Stimulated activated CD4-positive, alpha-beta T cell treated with anti-CD3 and anti-CD28 coated beads, Interleukin-15, amount 100 ng/mL, for 24 hours (primary cell): ENCODE data around the gene CHCT1.
A peak's percentile ranks its signal among the peaks of the same experiment; 100 is the strongest.
"Not testable (repeated sequence)": the region's sequence is repeated elsewhere in the genome, so short reads cannot be mapped to it uniquely, and the experiment has no call there.

Experiments used
- DNase-seq: peaks from one replicate; pipeline ENCODE4 v3.0.0-alpha.2; 2020

The CHCT1 gene

GRCh38 chr17:60422162-60422665, at the start of gene CHCT1:
Gene CHCT1 (plus strand): TSS chr17:60422489. CDS start chr17:60422593, 104 bp downstream.
- no peak for DNase-seq

- DNase-seq, result no peak
Observed at GRCh38 chr17:60372790-60373483, 49.4 kb upstream of the CHCT1 start.

- DNase-seq, result not testable (repeated sequence)
Observed at GRCh38 chr17:60378187-60378586, 44.1 kb upstream of the CHCT1 start.

- DNase-seq, result not testable (repeated sequence)
Observed at GRCh38 chr17:60379461-60379860, 42.8 kb upstream of the CHCT1 start.

GRCh38 chr17:60381958-60382357, 40.3 kb upstream of the CHCT1 start:
- DNase-seq, result no peak

- DNase-seq, result no peak
Observed at GRCh38 chr17:60383379-60383778, 38.9 kb upstream of the CHCT1 start.

- DNase-seq, result not testable (repeated sequence)
Observed at GRCh38 chr17:60384921-60385320, 37.4 kb upstream of the CHCT1 start.

GRCh38 chr17:60386147-60387058, 35.9 kb upstream of the CHCT1 start:
- DNase-seq, result no peak

- no peak for DNase-seq
Observed at GRCh38 chr17:60387666-60388065, 34.6 kb upstream of the CHCT1 start.

- DNase-seq, result no peak
Observed at GRCh38 chr17:60388742-60389141, 33.5 kb upstream of the CHCT1 start.

- no peak for DNase-seq
Observed at GRCh38 chr17:60390186-60390585, 32.1 kb upstream of the CHCT1 start.

GRCh38 chr17:60390925-60391470, 31.3 kb upstream of the CHCT1 start:
- peak; percentile 28 for DNase-seq

- no peak for DNase-seq
Observed at GRCh38 chr17:60391471-60392041, 30.7 kb upstream of the CHCT1 start.

GRCh38 chr17:60392042-60392844, 30.0 kb upstream of the CHCT1 start, which contains the start of gene USP32:
Gene USP32 (minus strand): TSS chr17:60392133. CDS start chr17:60391939, 194 bp downstream.
- peak; percentile 99 for DNase-seq

- DNase-seq, result peak; percentile 62
Observed at GRCh38 chr17:60392845-60393702, 29.2 kb upstream of the CHCT1 start.

- no peak for DNase-seq
Observed at GRCh38 chr17:60393840-60394723, 28.2 kb upstream of the CHCT1 start.

GRCh38 chr17:60395508-60396065, 26.7 kb upstream of the CHCT1 start:
- no peak for DNase-seq

- no peak for DNase-seq
Observed at GRCh38 chr17:60396412-60396811, 25.9 kb upstream of the CHCT1 start.

- no peak for DNase-seq
Observed at GRCh38 chr17:60398227-60398959, 23.9 kb upstream of the CHCT1 start.
